HCT116 (cell line): ENCODE results near the gene USF1. TPM values are rescaled to one million over a fixed set of nuclear protein-coding genes. Genes with fewer than 3 reads are reported as not detected.

Experiments
- ATAC-seq: fragments of 200-7000 bp; cut with Tn5 transposase; 2 replicates; pipeline ENCODE4 v1.9.1; 2020; ENCODE audit warnings: mild to moderate bottlenecking, moderate library complexity
- BruUV-seq: library from RNA; stranded (reverse); fragments of 400-500 nt; replicated peaks from 2 replicates; lab custom pipeline; 2021; lab: Mats Ljungman, UMichigan
- CTCF ChIA-PET: fragments of 300-600 bp; sonication (Branson Sonifier 250); formaldehyde crosslinking; loops from one replicate; lab custom pipeline; 2021; ENCODE audit warnings: antibody characterized with exemption; lab: Charles Lee
- POLR2A ChIA-PET: fragments of 300-600, 350-600 bp; sonication (Branson Sonifier 250); formaldehyde crosslinking; loops from one replicate; lab custom pipeline; 2021; ENCODE audit warnings: antibody characterized with exemption; lab: Charles Lee
- RAD21 ChIA-PET, 2 experiments: fragments of 300-600 bp; sonication (Branson Sonifier 250); formaldehyde crosslinking; loops; one replicate each; lab custom pipeline; 2023; ENCODE audit warnings: low total read pairs in 2 of 2; ENCODE audit not compliant: uncharacterized antibody in 2 of 2, unreplicated experiment in 2 of 2, low non-redundant PET in 1 of 2; lab: Charles Lee
- DNase-seq: peaks from one replicate; pipeline ENCODE4 v3.0.0-alpha.2; 2010; ENCODE audit warnings: low read depth, low spot score
- H2AFZ ChIP-seq: fragments of 200-600 bp; shearing (Covaris generic), sonication (generic); 2 replicates; pipeline ENCODE4 v1.6.1; 2017; ENCODE audit warnings: low read depth, mixed run types, mixed read lengths, antibody characterized with exemption, low read length; ENCODE audit not compliant: poor library complexity, severe bottlenecking
- H3K27ac ChIP-seq: 2 replicates; pipeline ENCODE4 v1.5.1; 2012; ENCODE audit warnings: low read depth, low read length
- H3K27me3 ChIP-seq: fragments of 200-600 bp; sonication (generic); 2 replicates; pipeline ENCODE4 v1.6.1; 2016; ENCODE audit warnings: mixed run types, low read length, mixed read lengths; ENCODE audit not compliant: insufficient read depth
- H3K36me3 ChIP-seq, 2 experiments: fragments of 200-500 bp in 1 of 2; fragments of 200-600 bp in 1 of 2; sonication (Bioruptor generic) in 1 of 2; sonication (generic) in 1 of 2; 2 replicates each; pipeline versions ENCODE4 v1.5.1 to v1.6.1; 2014 to 2016; ENCODE audit warnings: low read length in 2 of 2, inconsistent platforms in 1 of 2, mixed read lengths in 1 of 2, mixed run types in 1 of 2; ENCODE audit not compliant: insufficient read depth in 2 of 2, control insufficient read depth in 1 of 2
- H3K4me1 ChIP-seq, 2 experiments: fragments of 200-600 bp in 1 of 2; sonication (generic) in 1 of 2; 2 replicates each; pipeline versions ENCODE4 v1.5.1 to v1.6.1; 2012 to 2017; ENCODE audit warnings: low read length in 2 of 2, inconsistent platforms in 1 of 2, mild to moderate bottlenecking in 1 of 2, mixed read lengths in 1 of 2, mixed run types in 1 of 2, moderate library complexity in 1 of 2; ENCODE audit not compliant: insufficient read depth in 2 of 2, control insufficient read depth in 1 of 2
- H3K4me2 ChIP-seq: fragments of 200-600 bp; sonication (generic); 2 replicates; pipeline ENCODE4 v1.6.1; 2017; ENCODE audit warnings: mixed run types, low read length, mixed read lengths
- H3K4me3 ChIP-seq, 2 experiments: fragments of 200-600 bp in 1 of 2; sonication (generic) in 1 of 2; replicated peaks in 1 of 2; 2 replicates each; pipeline ENCODE4 v1.5.1; 2011 to 2016; ENCODE audit warnings: low read length in 2 of 2, control low read depth in 1 of 2, low read depth in 1 of 2, mild to moderate bottlenecking in 1 of 2, mixed read lengths in 1 of 2, mixed run types in 1 of 2
- H3K79me2 ChIP-seq: fragments of 200-600 bp; sonication (generic); 2 replicates; pipeline ENCODE4 v1.6.1; 2017; ENCODE audit warnings: mild to moderate bottlenecking, mixed run types, low read length, moderate library complexity, mixed read lengths; ENCODE audit not compliant: insufficient read depth
- H3K9ac ChIP-seq: fragments of 200-600 bp; sonication (generic); 2 replicates; pipeline ENCODE4 v1.6.1; 2016; ENCODE audit warnings: low read length, mixed read lengths
- H3K9me2 ChIP-seq: fragments of 200-600 bp; sonication (generic), shearing (Covaris generic); 2 replicates; pipeline ENCODE4 v1.6.1; 2017; ENCODE audit warnings: mixed run types, mild to moderate bottlenecking, moderate library complexity; ENCODE audit not compliant: insufficient read depth
- H3K9me3 ChIP-seq, 2 experiments: fragments of 200-500 bp in 1 of 2; fragments of 200-600 bp in 1 of 2; sonication (Bioruptor generic) in 1 of 2; sonication (generic) in 1 of 2; 2 replicates each; pipeline ENCODE4 v1.6.1; 2014 to 2017; ENCODE audit warnings: low read length in 2 of 2, mixed read lengths in 2 of 2, inconsistent platforms in 1 of 2, low read depth in 1 of 2, mild to moderate bottlenecking in 1 of 2, mixed run types in 1 of 2, moderate library complexity in 1 of 2; ENCODE audit not compliant: control insufficient read depth in 1 of 2, insufficient read depth in 1 of 2
- H4K20me1 ChIP-seq: fragments of 200-600 bp; sonication (generic), shearing (Covaris generic); 2 replicates; pipeline ENCODE4 v1.6.1; 2017; ENCODE audit warnings: mixed run types, mild to moderate bottlenecking, moderate library complexity; ENCODE audit not compliant: insufficient read depth
- CBX3 ChIP-seq: IDR thresholded peaks from 2 replicates; pipeline ENCODE4 v1.6.1; 2012; ENCODE audit warnings: low read depth
- ELF1 ChIP-seq: IDR thresholded peaks from 2 replicates; pipeline ENCODE4 v1.6.1; 2012; ENCODE audit warnings: low read depth, borderline replicate concordance
- EZH2 ChIP-seq: fragments of 200-600 bp; sonication (generic); IDR thresholded peaks from 2 replicates; pipeline ENCODE4 v1.6.1; 2017; ENCODE audit warnings: antibody characterized with exemption, mixed run types
- JUND ChIP-seq: IDR thresholded peaks from 2 replicates; pipeline ENCODE4 v1.6.1; 2012
- POLR2A ChIP-seq: IDR thresholded peaks from 2 replicates; pipeline ENCODE4 v1.7.0; 2011; ENCODE audit warnings: borderline replicate concordance; ENCODE audit not compliant: insufficient read depth, insufficient read length; ENCODE audit errors: extremely low read depth
- POLR2AphosphoS5 ChIP-seq: IDR thresholded peaks from 2 replicates; pipeline ENCODE4 v1.6.1; 2011; ENCODE audit warnings: mild to moderate bottlenecking, low read depth, low read length, moderate library complexity
- SIN3A ChIP-seq: IDR thresholded peaks from 2 replicates; pipeline ENCODE4 v1.6.1; 2012; ENCODE audit warnings: low read depth
- SP1 ChIP-seq: IDR thresholded peaks from 2 replicates; pipeline ENCODE4 v1.6.1; 2012; ENCODE audit warnings: low read depth
- ZFX ChIP-seq: fragments of 450-650 bp; IDR thresholded peaks from 2 replicates; pipeline ENCODE4 v1.6.1; 2017
- intact Hi-C: fragments of 100-400 bp; cut with micrococcal nuclease; formaldehyde crosslinking; loops from 2 replicates; pipeline ENCODE4 v1.10.0; 2022
- total RNA-seq: library from RNA; stranded (reverse); gene quantifications from one replicate; pipeline ENCODE4 v1.2.1, GENCODE V29; 2021; ENCODE audit not compliant: unreplicated experiment
- TF ChIP-seq, protein P1 (sequence below): IDR thresholded peaks from 2 replicates; pipeline ENCODE4 v1.6.1; 2012

Gene USF1
- total RNA-seq, 1 experiment from 2014 or later, result 48.0 TPM

DNA sequence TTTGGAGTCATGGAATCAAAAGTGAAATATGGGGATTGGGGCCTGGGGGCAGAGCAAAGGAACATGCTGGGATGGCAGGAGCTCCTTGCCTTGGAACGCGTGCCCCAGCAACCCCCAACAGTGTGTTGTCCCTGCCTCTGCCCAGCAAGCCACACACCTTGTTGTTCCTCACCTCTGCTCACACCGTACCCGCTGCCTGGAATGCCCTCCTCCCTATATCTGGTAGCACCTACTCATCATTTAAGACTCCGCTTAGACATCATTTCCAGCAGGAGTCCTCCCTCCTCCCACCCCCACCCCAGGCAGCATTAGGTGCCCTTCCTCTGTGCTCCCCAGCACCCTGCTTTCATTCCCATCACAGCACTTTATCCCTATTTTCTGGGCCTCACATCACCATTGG is 35.7 kb upstream of the USF1 start (continued):
- TF ChIP-seq SIN3A (no peak), POLR2AphosphoS5 (no peak), CBX3 (no peak), JUND (no peak), POLR2A (no peak), ELF1 (no peak), EZH2 (no peak)
- TF ChIP-seq, protein P1, sequence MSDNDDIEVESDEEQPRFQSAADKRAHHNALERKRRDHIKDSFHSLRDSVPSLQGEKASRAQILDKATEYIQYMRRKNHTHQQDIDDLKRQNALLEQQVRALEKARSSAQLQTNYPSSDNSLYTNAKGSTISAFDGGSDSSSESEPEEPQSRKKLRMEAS, result no peak

DNA sequence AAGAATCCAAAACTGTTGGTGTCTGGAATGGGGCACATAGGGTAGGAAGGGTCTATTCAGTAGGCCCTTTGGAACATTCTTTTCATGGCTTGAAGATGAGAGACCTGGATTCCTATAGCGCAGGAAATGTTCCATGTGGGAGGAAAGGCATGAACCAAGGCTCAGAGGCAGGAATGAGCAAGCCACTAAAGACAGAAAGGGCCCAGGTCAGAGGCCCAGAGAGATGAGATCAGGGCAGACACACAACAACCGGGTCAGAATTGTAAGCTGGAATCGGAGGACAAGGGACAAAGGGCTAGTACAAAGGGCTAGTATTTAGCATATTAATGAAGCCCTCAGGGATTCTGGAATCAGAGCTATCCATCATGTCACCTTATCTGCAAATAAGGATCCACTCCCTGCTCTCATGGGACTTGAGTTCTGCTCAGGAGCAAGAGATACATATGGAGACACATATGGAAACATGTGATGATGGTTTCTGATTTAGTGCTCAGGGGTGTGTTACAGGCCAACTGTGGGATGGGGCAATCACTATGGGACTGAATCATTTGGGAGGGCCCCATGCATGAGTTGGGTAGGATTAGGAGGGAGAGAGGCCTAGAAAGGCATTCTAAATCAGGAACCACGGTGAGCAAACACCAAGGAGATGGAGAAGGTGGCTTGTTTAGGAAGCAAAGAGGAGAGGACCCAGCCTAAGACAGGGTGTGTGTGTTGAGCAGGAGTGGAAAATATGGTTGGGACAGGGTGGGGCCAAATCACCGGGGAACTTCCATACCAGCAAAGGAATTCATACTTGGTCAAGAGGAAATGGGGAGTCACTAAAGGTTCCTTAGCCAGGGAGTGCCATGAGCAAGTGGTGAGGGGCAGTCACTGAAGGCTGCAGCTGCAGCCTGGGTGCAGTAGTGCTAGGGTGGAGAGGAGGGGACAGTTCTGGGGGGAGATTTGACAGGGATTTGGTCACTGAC is 34.9 kb upstream of the USF1 start:
- intact Hi-C loops, result no loop called here
- POLR2A ChIA-PET, result interaction anchor here (1.2 kb wide), 1 partner anchor 31 kb away, joined by 3 read pairs; no protein-coding TSS in a partner anchor
- Histone ChIP-seq H2AFZ (no peak overlapping the region), H3K9ac (no peak overlapping the region), H3K4me2 (peak overlapping the region; percentile 73), H3K9me2 (no peaks in the 10 kb centered on the region), H3K4me1 (peaks cover 34 to 68% of the 10 kb centered on the region in 2 experiments), H3K27ac (no peak overlapping the region), H3K36me3 (no peaks in the 10 kb centered on the region), H3K9me3 (no peaks in the 10 kb centered on the region), H4K20me1 (no peaks in the 10 kb centered on the region), H3K79me2 (no peaks in the 10 kb centered on the region), H3K27me3 (no peaks in the 10 kb centered on the region), H3K4me3 (no peak overlapping the region)
- no peak for TF ChIP-seq EZH2
- no peak for TF ChIP-seq SP1
- TF ChIP-seq ZFX, result 0 out of 2 replicates have a peak, but pooled peaks have one; percentile 13
- RAD21 ChIA-PET, result no interaction called here
- no peak for DNase-seq
- CTCF ChIA-PET, result no interaction called here
- no TSS peak for BruUV-seq
- no peak for ATAC-seq
